HepG2 (cell line): ENCODE data around the gene TMEM165. TPM values are rescaled to one million over a fixed set of nuclear protein-coding genes. Genes with fewer than 3 reads are reported as not detected.

Source experiments
- ATAC-seq: fragments of 200-7000 bp; cut with Tn5 transposase; 3 replicates; pipeline ENCODE4 v1.9.1; 2020; ENCODE audit warnings: mild to moderate bottlenecking, moderate library complexity
- BruUV-seq: library from RNA; stranded (reverse); fragments of 400-500 nt; replicated peaks from 2 replicates; lab custom pipeline; 2021; lab: Mats Ljungman, UMichigan
- CTCF ChIA-PET: fragments of 300-600 bp; formaldehyde crosslinking; extraction: SDS; loops from one replicate; lab custom pipeline; 2021; ENCODE audit warnings: low total read pairs, inconsistent platforms, low intra/inter-chr PET ratio; lab: Yijun Ruan, JAX
- POLR2A ChIA-PET: fragments of 350-600 bp; sonication (Branson Sonifier 250); formaldehyde crosslinking; loops from one replicate; lab custom pipeline; 2020; ENCODE audit warnings: antibody characterized with exemption, inconsistent platforms; lab: Yijun Ruan, JAX
- DNase-seq: peaks from one replicate; pipeline ENCODE4 v3.0.0-alpha.2; 2015; ENCODE audit warnings: low spot score
- FAIRE-seq: peaks from 3 replicates; lab custom pipeline; 2011; peaks lifted over from hg19 to GRCh38; lab: Jason Lieb, UNC
- H2AFZ ChIP-seq: one replicate; pipeline ENCODE4 v1.6.1; 2011; ENCODE audit warnings: low read length, inconsistent platforms
- H3K27ac ChIP-seq: fragments of 300-600 bp; 3 replicates; pipeline ENCODE4 v1.8.0; 2011; ENCODE audit warnings: mixed run types, mild to moderate bottlenecking, mixed read lengths, low read length, inconsistent platforms; ENCODE audit not compliant: insufficient read depth; ENCODE audit errors: extremely low read length
- H3K27me3 ChIP-seq, 2 experiments: fragments of 200-600 bp in 1 of 2; 2 replicates in 1 of 2; 3 replicates in 1 of 2; pipeline versions ENCODE4 v1.6.0 to v1.8.0; 2011; ENCODE audit warnings: low read length in 2 of 2, mild to moderate bottlenecking in 2 of 2, moderate library complexity in 2 of 2, inconsistent platforms in 1 of 2; ENCODE audit not compliant: insufficient read depth in 2 of 2, control insufficient read depth in 1 of 2
- H3K36me3 ChIP-seq, 2 experiments: fragments of 200-600 bp in 1 of 2; replicated peaks in 1 of 2; 2 replicates in 1 of 2; 3 replicates in 1 of 2; pipeline versions ENCODE4 v1.5.1 to v1.8.0; 2011; ENCODE audit warnings: low read length in 2 of 2, inconsistent platforms in 1 of 2; ENCODE audit not compliant: insufficient read depth in 2 of 2, control insufficient read depth in 1 of 2
- H3K4me1 ChIP-seq: 2 replicates; pipeline ENCODE4 v1.5.1; 2012; ENCODE audit warnings: low read length, inconsistent platforms; ENCODE audit not compliant: insufficient read depth
- H3K4me2 ChIP-seq: 2 replicates; pipeline ENCODE4 v1.6.0; 2011; ENCODE audit warnings: low read depth, low read length, inconsistent platforms
- H3K4me3 ChIP-seq, 3 experiments: fragments of 200-600 bp in 1 of 3; sonication (generic), shearing (Covaris generic) in 1 of 3; replicated peaks in 1 of 3; 2 replicates each; pipeline ENCODE4 v1.5.1; 2011 to 2016; ENCODE audit warnings: low read length in 3 of 3, inconsistent platforms in 2 of 3, low read depth in 2 of 3, mild to moderate bottlenecking in 2 of 3, control low read depth in 1 of 3, mixed read lengths in 1 of 3; ENCODE audit not compliant: insufficient read depth in 1 of 3
- H3K79me2 ChIP-seq: one replicate; pipeline ENCODE4 v1.6.1; 2011; ENCODE audit warnings: low read length, inconsistent platforms; ENCODE audit not compliant: insufficient read depth
- H3K9ac ChIP-seq: 2 replicates; pipeline ENCODE4 v1.6.0; 2011; ENCODE audit warnings: mild to moderate bottlenecking, low read depth, low read length, inconsistent platforms; ENCODE audit not compliant: insufficient read depth
- H3K9me3 ChIP-seq: 2 replicates; pipeline ENCODE4 v1.5.1; 2012; ENCODE audit warnings: mild to moderate bottlenecking, low read length
- H4K20me1 ChIP-seq: 2 replicates; pipeline ENCODE4 v1.6.0; 2011; ENCODE audit warnings: inconsistent platforms, mild to moderate bottlenecking, low read length, moderate library complexity; ENCODE audit not compliant: insufficient read depth
- CTCF ChIP-seq: sonication (generic); formaldehyde crosslinking; IDR thresholded peaks from 2 replicates; pipeline ENCODE4 v1.5.0; 2020; ENCODE audit warnings: mild to moderate bottlenecking, missing genetic modification reagents, moderate library complexity
- FOXK1 ChIP-seq: sonication (generic); formaldehyde crosslinking; IDR thresholded peaks from 2 replicates; pipeline ENCODE4 v1.4.0; 2020; ENCODE audit warnings: low read depth, missing genetic modification reagents, borderline replicate concordance
- JUN ChIP-seq: sonication (generic); formaldehyde crosslinking; IDR thresholded peaks from 2 replicates; pipeline ENCODE4 v1.4.0; 2020; ENCODE audit warnings: mild to moderate bottlenecking, missing genetic modification reagents
- TEAD2 ChIP-seq: sonication (generic); formaldehyde crosslinking; IDR thresholded peaks from 2 replicates; pipeline ENCODE4 v1.9.0; 2021; ENCODE audit warnings: missing genetic modification reagents
- ZGPAT ChIP-seq: IDR thresholded peaks from 2 replicates; pipeline ENCODE4 v1.6.1; 2016; ENCODE audit warnings: mild to moderate bottlenecking
- ZNF563 ChIP-seq: sonication (generic); formaldehyde crosslinking; IDR thresholded peaks from 2 replicates; pipeline ENCODE4 v1.8.0; 2022; ENCODE audit warnings: mild to moderate bottlenecking, moderate library complexity, missing genetic modification reagents
- ZSCAN29 ChIP-seq: sonication (generic); formaldehyde crosslinking; conservative IDR thresholded peaks from 2 replicates; pipeline ENCODE4 v1.4.0; 2020; ENCODE audit warnings: mild to moderate bottlenecking, missing genetic modification reagents
- WGBS: methylation state at CpG from one replicate; pipeline ENCODE4 v1.1.6; 2017; ENCODE audit warnings: low lambda C conversion rate; 5-methylcytosine and 5-hydroxymethylcytosine counted together
- in situ Hi-C: cut with HindIII; loops from 2 replicates; pipeline ENCODE4 v1.10.0; 2017; ENCODE audit warnings: low pct_unique_long_range_greater_than_20kb; ENCODE audit not compliant: extremely low pct_ligation_motif_present
- intact Hi-C: fragments of 100-400 bp; cut with micrococcal nuclease; formaldehyde crosslinking; loops from one replicate; pipeline ENCODE4 v1.10.0; 2022; ENCODE audit not compliant: unreplicated experiment
- polyA plus RNA-seq, 8 experiments: library from polyadenylated mRNA; depleted of rRNA in 3 of 8; stranded (reverse) in 7 of 8; unstranded in 1 of 8; fragments of >200 nt; fragmentation: Illumina TruSeq in 4 of 8; extraction: Trizol in 4 of 8; gene quantifications; 2 replicates each; pipeline versions ENCODE4 v1.2.1 to v1.2.3, GENCODE V29; 2011 to 2016; ENCODE audit warnings: low read depth in 4 of 8, missing spikeins in 1 of 8, mixed read lengths in 1 of 8; ENCODE audit not compliant: insufficient read depth in 1 of 8
- total RNA-seq, 5 experiments: library from RNA; depleted of rRNA; stranded (reverse); fragments of >200 nt; fragmentation: Illumina TruSeq; extraction: Trizol; gene quantifications; 2 replicates each; pipeline ENCODE4 v1.2.3, GENCODE V29; 2016; ENCODE audit warnings: low read depth in 1 of 5

Gene TMEM165
- total and polyA plus RNA-seq, 2 of the 13 experiments (the other 11 are each of a cell fraction or from before 2014, with no cell fraction given), result 54.6 to 103 TPM

- no peak overlapping the region for H3K4me2 ChIP-seq
- H3K9me3 ChIP-seq, result no peaks in the 10 kb centered on the region
- peaks cover 10% of the 10 kb centered on the region for H3K4me1 ChIP-seq
- ChIA-PET POLR2A (no interaction called here), CTCF (no interaction called here)
- WGBS, result 97% methylated on average over 2 of the region's 2 CpGs
- H3K27ac ChIP-seq, result no peak overlapping the region
- DNase-seq, result no peak
- no peaks in the 10 kb centered on the region for H3K36me3 ChIP-seq
- H4K20me1 ChIP-seq, result no peaks in the 10 kb centered on the region
- ATAC-seq, result no peak
- no peak for FAIRE-seq
- H2AFZ ChIP-seq, result no peak overlapping the region
- BruUV-seq, result no TSS peak
- in situ Hi-C loops, result no loop called here
- TF ChIP-seq CTCF (CRISPR knock-in tag) (no peak), ZNF563 (CRISPR knock-in tag) (no peak), FOXK1 (CRISPR knock-in tag) (no peak), ZGPAT (CRISPR knock-in tag) (no peak), TEAD2 (CRISPR knock-in tag) (no peak), ZSCAN29 (CRISPR knock-in tag) (no peak), JUN (CRISPR knock-in tag) (no peak)
- intact Hi-C loops, result loop anchor here (5.0 kb wide), 1 partner anchor 269 kb away; no protein-coding TSS in a partner anchor
- H3K79me2 ChIP-seq, result no peaks in the 10 kb centered on the region
- H3K4me3 ChIP-seq, result no peak overlapping the region
- no peaks in the 10 kb centered on the region for H3K27me3 ChIP-seq
- H3K9ac ChIP-seq, result no peak overlapping the region
Observed at GRCh38 chr4:55358246-55358645, 37.5 kb upstream of the TMEM165 start.
